Fibroblast of villous mesenchyme (primary cell): ENCODE measurements around the gene TEX35. TPM values are rescaled to one million over a fixed set of nuclear protein-coding genes. Genes with fewer than 3 reads are reported as not detected.

ENCODE experiments used
- DNase-seq: peaks from one replicate; pipeline ENCODE4 v3.0.0-alpha.2; 2010; ENCODE audit warnings: low read depth
- H3K4me3 ChIP-seq: 2 replicates; pipeline ENCODE4 v1.5.1; 2011; ENCODE audit warnings: low read depth, mild to moderate bottlenecking, low read length
- total RNA-seq: library from RNA; depleted of rRNA; stranded (reverse); fragments of >200 nt; gene quantifications from 2 replicates; pipeline ENCODE4 v1.2.3, GENCODE V29; 2012
- TF ChIP-seq, protein P1 (sequence below): IDR thresholded peaks from 2 replicates; pipeline ENCODE4 v1.5.1; 2012; ENCODE audit warnings: low read depth, mild to moderate bottlenecking, low read length; ENCODE audit not compliant: insufficient read depth

TEX35 gene
- total RNA-seq, 1 donor: under 0.01 TPM

DNA sequence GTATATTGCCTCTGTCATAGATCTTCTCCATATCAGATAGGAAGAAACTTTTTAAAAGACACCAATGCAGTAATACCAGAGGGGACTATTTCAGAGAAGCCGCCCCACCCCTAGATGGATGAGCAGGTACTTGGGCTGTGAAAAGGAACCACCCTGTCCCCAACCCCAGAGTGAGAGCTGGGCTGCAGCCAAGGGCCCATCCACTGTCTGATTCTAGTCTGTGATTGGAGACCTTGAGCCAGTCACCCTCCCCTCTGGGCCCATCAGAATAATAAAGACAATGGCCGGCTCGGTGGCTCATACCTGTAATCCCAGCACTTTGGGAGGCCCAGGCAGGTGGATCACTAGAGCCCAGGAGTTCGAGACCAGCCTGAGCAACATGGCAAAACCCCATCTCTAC lies 21.2 kb upstream of the TEX35 start:
- TF ChIP-seq, protein P1, sequence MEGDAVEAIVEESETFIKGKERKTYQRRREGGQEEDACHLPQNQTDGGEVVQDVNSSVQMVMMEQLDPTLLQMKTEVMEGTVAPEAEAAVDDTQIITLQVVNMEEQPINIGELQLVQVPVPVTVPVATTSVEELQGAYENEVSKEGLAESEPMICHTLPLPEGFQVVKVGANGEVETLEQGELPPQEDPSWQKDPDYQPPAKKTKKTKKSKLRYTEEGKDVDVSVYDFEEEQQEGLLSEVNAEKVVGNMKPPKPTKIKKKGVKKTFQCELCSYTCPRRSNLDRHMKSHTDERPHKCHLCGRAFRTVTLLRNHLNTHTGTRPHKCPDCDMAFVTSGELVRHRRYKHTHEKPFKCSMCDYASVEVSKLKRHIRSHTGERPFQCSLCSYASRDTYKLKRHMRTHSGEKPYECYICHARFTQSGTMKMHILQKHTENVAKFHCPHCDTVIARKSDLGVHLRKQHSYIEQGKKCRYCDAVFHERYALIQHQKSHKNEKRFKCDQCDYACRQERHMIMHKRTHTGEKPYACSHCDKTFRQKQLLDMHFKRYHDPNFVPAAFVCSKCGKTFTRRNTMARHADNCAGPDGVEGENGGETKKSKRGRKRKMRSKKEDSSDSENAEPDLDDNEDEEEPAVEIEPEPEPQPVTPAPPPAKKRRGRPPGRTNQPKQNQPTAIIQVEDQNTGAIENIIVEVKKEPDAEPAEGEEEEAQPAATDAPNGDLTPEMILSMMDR: no peak
- H3K4me3 ChIP-seq: no peak overlapping the region
- DNase-seq: no peak

DNA sequence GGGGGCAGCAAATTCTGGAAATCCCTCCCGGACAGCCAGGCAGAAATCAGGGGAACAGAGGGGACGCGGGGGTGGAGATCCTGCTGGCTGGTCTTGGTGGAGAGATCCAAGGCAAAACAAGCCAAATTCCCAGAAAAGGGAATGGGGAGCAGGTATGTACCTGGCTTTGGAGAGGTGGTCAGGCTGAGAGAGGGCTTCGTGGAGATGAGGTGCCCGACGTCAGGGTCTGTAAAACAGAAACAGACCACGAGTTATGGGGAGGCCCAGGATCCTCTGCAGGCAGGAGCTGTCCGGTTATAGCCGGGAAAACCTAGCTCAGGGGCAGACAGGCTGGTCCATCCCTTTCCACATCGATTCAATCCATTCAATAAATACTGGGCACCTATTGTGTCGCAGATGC lies 20.6 kb upstream of the TEX35 start:
- no peak overlapping the region for H3K4me3 ChIP-seq
- TF ChIP-seq, protein P1: no peak
- no peak for DNase-seq

DNA sequence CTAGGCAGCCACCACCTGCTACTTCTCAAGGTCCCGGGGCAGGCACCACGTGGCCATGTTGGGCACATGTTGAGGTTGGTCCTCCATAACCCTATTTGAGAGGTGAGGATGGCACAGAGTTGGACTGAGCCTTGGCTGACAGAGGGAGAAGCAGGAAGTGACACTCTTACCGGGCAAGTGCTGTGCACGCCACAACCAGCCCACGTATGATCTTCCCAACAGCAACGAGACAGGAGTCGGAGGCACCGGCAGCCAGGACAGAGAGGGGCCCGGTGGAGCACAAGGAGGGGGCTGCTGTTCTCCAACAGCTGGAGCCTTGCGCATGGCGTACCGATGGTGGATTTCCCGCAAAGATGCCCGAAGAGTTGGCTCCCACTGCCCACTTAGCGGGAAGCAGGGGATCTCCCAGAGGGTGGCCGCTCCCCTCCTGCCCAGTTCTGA lies 19.6 kb upstream of the TEX35 start:
- no peak for DNase-seq
- H3K4me3 ChIP-seq: no peak overlapping the region
- TF ChIP-seq, protein P1: no peak

DNA sequence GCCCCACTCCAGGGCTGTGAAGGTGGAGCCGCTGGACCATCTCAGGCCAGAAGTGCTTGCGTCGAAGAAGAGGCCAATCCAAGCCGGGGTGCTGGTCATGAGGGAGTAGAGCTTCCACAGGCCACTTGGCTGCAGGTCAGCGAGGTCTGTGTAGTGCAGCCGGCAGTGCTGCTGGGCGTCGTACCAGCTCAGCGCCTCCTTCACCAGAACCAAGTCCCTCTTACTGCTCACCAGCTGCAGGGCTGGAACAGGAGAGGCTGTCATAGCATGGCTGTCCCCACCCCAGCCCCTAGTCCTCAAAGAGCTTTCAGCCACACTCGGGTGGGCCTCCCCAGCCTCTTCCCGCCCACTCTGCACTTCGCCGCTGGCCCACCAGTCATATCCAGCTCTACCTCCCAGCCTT lies 18.3 kb upstream of the TEX35 start:
- no peak overlapping the region for H3K4me3 ChIP-seq
- TF ChIP-seq, protein P1: no peak
- DNase-seq: no peak

DNA sequence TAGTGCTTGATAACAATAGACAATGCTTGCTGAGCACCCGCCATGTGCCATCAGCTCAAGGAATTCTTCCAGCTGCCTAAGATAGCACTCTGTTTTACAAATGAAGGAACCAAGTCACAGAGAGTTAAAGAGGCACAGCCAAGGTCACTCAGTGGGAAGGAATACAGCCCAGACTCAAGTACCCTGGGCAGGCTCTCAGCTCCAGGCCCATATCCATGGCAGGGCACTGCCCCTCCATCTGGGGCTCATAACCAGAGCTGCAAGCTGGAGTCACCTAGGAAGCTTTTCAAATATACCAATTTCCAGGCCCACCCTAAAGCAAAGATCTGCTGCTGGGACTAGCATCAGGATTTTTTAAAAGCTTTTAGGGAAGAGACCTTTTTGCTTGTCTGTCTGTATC lies 17.8 kb upstream of the TEX35 start:
- no peak for DNase-seq
- H3K4me3 ChIP-seq: no peak overlapping the region
- TF ChIP-seq, protein P1: no peak

DNA sequence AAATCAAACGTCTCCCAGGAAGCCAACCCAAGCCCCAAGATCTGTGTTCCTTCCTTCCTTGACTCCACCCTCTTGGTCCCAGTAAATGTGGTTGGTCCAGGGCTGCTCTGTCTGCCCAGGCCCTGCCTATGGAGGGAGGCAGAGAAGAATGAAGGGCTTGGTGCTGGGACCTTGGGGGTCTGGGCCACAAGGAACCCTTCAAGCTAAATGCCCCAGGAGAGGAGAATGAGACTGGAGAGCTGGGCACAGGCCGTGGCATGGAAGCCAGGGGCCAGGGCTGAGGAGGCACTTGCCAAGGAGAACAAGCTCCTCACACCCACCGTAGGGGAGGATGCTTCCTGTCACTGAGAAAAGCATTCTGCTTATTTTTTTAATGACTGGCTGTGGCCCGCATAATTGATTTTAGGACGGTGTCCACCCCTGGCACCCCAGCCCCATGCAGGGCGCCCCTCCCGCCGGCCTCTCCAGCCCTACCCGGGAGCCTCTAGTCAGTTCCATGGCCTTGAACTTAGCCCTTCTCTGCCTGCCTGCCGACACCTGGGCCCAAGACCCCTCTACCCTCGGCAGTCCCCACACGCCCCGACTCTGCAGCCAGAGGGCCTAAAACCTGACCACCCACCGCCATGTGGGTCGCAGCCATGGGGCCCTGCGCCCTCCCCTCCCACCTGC lies 17.0 kb upstream of the TEX35 start:
- DNase-seq: no peak
- TF ChIP-seq, protein P1: no peak
- no peak overlapping the region for H3K4me3 ChIP-seq
